ENCODE results near the gene PCDHB2.
A peak's percentile ranks its signal among the peaks of the same experiment; 100 is the strongest.
"Not testable (repeated sequence)": the region's sequence is repeated elsewhere in the genome, so short reads cannot be mapped to it uniquely, and the experiment has no call there.

The PCDHB2 gene

DNA sequence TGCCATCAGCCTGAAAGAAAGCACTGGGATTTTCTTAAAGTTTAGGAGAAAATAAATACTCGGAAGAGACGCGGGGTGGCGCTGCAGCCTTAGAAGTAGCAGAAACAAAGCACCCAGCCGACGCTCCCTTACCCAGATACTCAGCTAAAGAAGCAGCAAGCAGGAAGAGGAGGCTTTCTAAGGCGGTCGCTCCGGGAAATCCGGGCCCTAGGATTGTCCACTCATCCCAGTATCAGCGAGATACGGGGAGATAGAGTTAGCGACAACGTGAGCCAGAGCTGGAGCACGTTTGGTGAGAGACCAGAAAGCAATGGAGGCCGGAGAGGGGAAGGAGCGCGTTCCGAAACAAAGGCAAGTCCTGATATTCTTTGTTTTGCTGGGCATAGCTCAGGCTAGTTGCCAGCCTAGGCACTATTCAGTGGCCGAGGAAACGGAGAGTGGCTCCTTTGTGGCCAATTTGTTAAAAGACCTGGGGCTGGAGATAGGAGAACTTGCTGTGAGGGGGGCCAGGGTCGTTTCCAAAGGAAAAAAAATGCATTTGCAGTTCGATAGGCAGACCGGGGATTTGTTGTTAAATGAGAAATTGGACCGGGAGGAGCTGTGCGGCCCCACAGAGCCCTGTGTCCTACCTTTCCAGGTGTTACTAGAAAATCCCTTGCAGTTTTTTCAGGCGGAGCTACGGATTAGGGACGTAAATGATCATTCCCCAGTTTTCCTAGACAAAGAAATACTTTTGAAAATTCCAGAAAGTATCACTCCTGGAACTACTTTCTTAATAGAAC, at the start of gene PCDHB2:
PCDHB2 (plus strand) TSS at position 135 of the 782 bp plus-strand sequence; CDS start at position 311, 176 bp downstream.
- Histone ChIP-seq H3K4me2 (no peak within 1 kb of the TSS), H3K9ac (no peak within 1 kb of the TSS), H4K20me1 (no peaks in the 10 kb centered on the region), H3K4me1 (no peaks in the 10 kb centered on the region), H3K36me3 (no peaks in the 10 kb centered on the region), H3K27ac (no peak within 1 kb of the TSS), H3K4me3 (no peak within 1 kb of the TSS), H3K27me3 (no peaks in the 10 kb centered on the region), H3K9me3 (peaks cover 18% of the 10 kb centered on the region)
- no peak for TF ChIP-seq Cebpa-rat (IDR thresholded peaks at IDR 0.05)

GRCh38 chr5:141050622-141051520, 43.5 kb upstream of the PCDHB2 start, which contains the start of gene PCDHB1:
PCDHB1 (plus strand) TSS chr5:141051374; CDS start chr5:141051471, 97 bp downstream.
- no peak for TF ChIP-seq Cebpa-rat (IDR thresholded peaks at IDR 0.05)
- Histone ChIP-seq H3K4me3 (no peak within 1 kb of the TSS), H3K27me3 (no peaks in the 10 kb centered on the region), H3K9ac (no peak within 1 kb of the TSS), H3K27ac (no peak within 1 kb of the TSS), H3K9me3 (no peaks in the 10 kb centered on the region), H4K20me1 (no peaks in the 10 kb centered on the region), H3K36me3 (no peaks in the 10 kb centered on the region), H3K4me1 (no peaks in the 10 kb centered on the region), H3K4me2 (no peak within 1 kb of the TSS)

DNA sequence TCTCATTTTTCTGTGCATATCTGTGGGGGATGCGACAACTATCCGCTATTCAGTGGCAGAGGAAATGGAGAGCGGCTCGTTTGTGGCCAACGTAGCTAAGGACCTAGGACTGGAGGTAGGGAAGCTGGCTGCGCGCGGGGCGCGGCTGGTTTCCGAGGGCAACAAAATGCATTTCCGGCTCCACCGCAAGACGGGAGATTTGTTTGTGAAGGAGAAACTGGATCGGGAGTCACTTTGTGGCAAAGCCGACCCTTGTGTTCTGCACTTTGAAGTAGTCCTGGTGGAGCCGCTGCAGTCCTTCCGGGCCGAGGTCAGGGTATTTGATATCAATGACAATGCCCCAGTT, 42.9 kb upstream of the PCDHB2 start:
- no peak overlapping the region for H3K4me2 ChIP-seq
- no peak overlapping the region for H3K9ac ChIP-seq
- no peaks in the 10 kb centered on the region for H4K20me1 ChIP-seq
- no peaks in the 10 kb centered on the region for H3K36me3 ChIP-seq
- no peaks in the 10 kb centered on the region for H3K9me3 ChIP-seq
- no peak overlapping the region for H3K27ac ChIP-seq
- no peaks in the 10 kb centered on the region for H3K27me3 ChIP-seq
- no peaks in the 10 kb centered on the region for H3K4me1 ChIP-seq
- no peak for TF ChIP-seq Cebpa-rat (IDR thresholded peaks at IDR 0.05)
- no peak overlapping the region for H3K4me3 ChIP-seq

DNA sequence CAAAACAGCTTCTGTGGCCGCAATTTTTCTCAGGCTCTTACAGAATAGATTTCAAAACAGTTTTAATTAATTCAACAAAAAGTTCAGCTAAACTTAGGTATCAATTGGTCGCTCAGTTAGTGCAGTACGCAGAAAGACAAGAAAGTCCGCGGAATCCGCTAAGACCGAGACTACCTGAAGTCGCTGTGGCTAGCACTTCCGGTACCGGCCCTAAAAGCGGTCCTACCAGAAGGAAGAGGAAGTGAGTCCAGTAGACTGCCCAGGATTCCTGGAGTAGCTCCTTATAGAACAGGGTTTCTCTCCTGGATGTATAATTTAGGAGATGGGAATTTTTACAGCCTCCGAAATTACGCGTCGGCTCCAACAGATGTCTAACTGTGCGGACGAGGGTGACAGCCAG, 16.6 kb upstream of the PCDHB2 start:
- Histone ChIP-seq H3K9me3 (peaks cover 14% of the 10 kb centered on the region; the same call in 1 of the 2 replicates), H3K27ac (no peak overlapping the region), H3K4me3 (no peak overlapping the region), H4K20me1 (no peaks in the 10 kb centered on the region), H3K36me3 (no peaks in the 10 kb centered on the region), H3K9ac (no peak overlapping the region), H3K4me2 (no peak overlapping the region), H3K27me3 (no peaks in the 10 kb centered on the region), H3K4me1 (no peaks in the 10 kb centered on the region)
- TF ChIP-seq Cebpa-rat (IDR thresholded peaks at IDR 0.05), result no peak

DNA sequence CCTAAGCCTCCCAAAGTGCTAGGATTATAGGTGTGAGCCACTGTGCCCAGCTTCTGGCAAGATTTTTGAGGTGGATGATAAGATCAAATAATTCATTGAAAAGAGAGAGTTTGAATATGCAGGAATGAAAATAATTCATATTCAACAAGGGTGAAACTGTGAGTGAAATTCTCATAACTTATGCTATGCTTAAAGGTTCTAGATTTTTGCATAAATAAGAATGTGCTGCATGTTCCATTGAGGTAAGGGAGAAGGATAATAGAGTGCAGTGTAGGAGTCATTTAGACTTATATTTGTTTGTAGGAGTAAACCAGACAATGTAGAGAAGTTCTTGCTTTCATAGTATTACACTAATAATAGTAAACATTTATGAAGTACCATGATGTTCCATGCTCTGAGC, 12.2 kb upstream of the PCDHB2 start:
- no peak overlapping the region for H3K27ac ChIP-seq
- TF ChIP-seq Cebpa-rat (IDR thresholded peaks at IDR 0.05), result no peak
- no peak overlapping the region for H3K4me2 ChIP-seq

GRCh38 chr5:141084487-141084989, 9.9 kb upstream of the PCDHB2 start:
- Histone ChIP-seq H3K9ac (no peak overlapping the region), H3K4me1 (no peaks in the 10 kb centered on the region), H3K9me3 (no peaks in the 10 kb centered on the region), H3K36me3 (no peaks in the 10 kb centered on the region), H3K4me2 (no peak overlapping the region), H3K27ac (no peak overlapping the region), H3K4me3 (no peak overlapping the region), H4K20me1 (no peaks in the 10 kb centered on the region), H3K27me3 (no peaks in the 10 kb centered on the region)
- no peak for TF ChIP-seq Cebpa-rat (IDR thresholded peaks at IDR 0.05)

More for the DNA sequence above, 12.2 kb upstream of the PCDHB2 start:
- H4K20me1 ChIP-seq, result no peaks in the 10 kb centered on the region
- H3K9me3 ChIP-seq, result peaks cover 12% of the 10 kb centered on the region; the same call in 1 of the 2 replicates
- no peak overlapping the region for H3K4me3 ChIP-seq
- no peaks in the 10 kb centered on the region for H3K27me3 ChIP-seq
- no peaks in the 10 kb centered on the region for H3K4me1 ChIP-seq
- H3K36me3 ChIP-seq, result no peaks in the 10 kb centered on the region
- H3K9ac ChIP-seq, result no peak overlapping the region

- Histone ChIP-seq H3K27ac (no peak overlapping the region), H3K36me3 (no peaks in the 10 kb centered on the region), H4K20me1 (no peaks in the 10 kb centered on the region), H3K4me2 (no peak overlapping the region), H3K9ac (no peak overlapping the region), H3K4me1 (no peaks in the 10 kb centered on the region), H3K4me3 (no peak overlapping the region), H3K9me3 (peaks cover 19% of the 10 kb centered on the region), H3K27me3 (no peaks in the 10 kb centered on the region)
- TF ChIP-seq Cebpa-rat (IDR thresholded peaks at IDR 0.05), result no peak
Measured at GRCh38 chr5:141095263-141095641, 837 bp downstream of the PCDHB2 start.

- not testable (repeated sequence) for H3K27me3 ChIP-seq, H4K20me1 ChIP-seq, H3K4me3 ChIP-seq, H3K27ac ChIP-seq, H3K9ac ChIP-seq, H3K4me2 ChIP-seq, H3K36me3 ChIP-seq, H3K4me1 ChIP-seq
- peaks cover 29% of the 10 kb centered on the region for H3K9me3 ChIP-seq
Measured at GRCh38 chr5:141096181-141096580, 1.8 kb downstream of the PCDHB2 start.

DNA sequence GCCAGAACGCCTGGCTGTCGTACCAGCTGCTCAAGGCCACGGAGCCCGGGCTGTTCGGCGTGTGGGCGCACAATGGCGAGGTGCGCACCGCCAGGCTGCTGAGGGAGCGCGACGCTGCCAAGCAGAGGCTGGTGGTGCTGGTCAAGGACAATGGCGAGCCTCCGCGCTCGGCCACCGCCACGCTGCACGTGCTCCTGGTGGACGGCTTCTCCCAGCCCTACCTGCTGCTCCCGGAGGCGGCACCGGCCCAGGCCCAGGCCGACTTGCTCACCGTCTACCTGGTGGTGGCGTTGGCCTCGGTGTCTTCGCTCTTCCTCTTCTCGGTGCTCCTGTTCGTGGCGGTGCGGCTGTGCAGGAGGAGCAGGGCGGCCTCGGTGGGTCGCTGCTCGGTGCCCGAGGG, 2.2 kb downstream of the PCDHB2 start:
- not testable (repeated sequence) for H3K36me3 ChIP-seq, H4K20me1 ChIP-seq, H3K9ac ChIP-seq, H3K4me1 ChIP-seq, H3K4me2 ChIP-seq, H3K27ac ChIP-seq, H3K27me3 ChIP-seq, H3K4me3 ChIP-seq
- H3K9me3 ChIP-seq, result peaks cover 33% of the 10 kb centered on the region

- Histone ChIP-seq H3K4me3 (peak within 1 kb of the TSS; percentile 14; the same call in 1 of the 2 replicates), H4K20me1 (no peaks in the 10 kb centered on the region), H3K27ac (no peak within 1 kb of the TSS), H3K4me1 (no peaks in the 10 kb centered on the region), H3K9me3 (peaks cover 32% of the 10 kb centered on the region), H3K4me2 (no peak within 1 kb of the TSS), H3K36me3 (no peaks in the 10 kb centered on the region), H3K9ac (no peak within 1 kb of the TSS), H3K27me3 (no peaks in the 10 kb centered on the region)
- TF ChIP-seq Cebpa-rat (IDR thresholded peaks at IDR 0.05), result no peak
Measured at GRCh38 chr5:141100243-141100805, 5.9 kb downstream of the PCDHB2 start, which contains the start of gene PCDHB3. PCDHB3 (plus strand) TSS chr5:141100473; CDS start chr5:141100650, 177 bp downstream.
